Endodermal cell (in vitro differentiated cells): Measurements from ENCODE around the gene LILRB1. TPM values are rescaled to one million over a fixed set of nuclear protein-coding genes. Genes with fewer than 3 reads are reported as not detected.

Experiments used
- DNase-seq: peaks from one replicate; pipeline ENCODE4 v3.0.0-alpha.2; 2017
- H3K27ac ChIP-seq: 2 replicates; pipeline ENCODE4 v1.5.1; 2013; ENCODE audit warnings: mild to moderate bottlenecking, low read depth, low read length, moderate library complexity
- H3K27me3 ChIP-seq: 2 replicates; pipeline ENCODE4 v1.6.1; 2013; ENCODE audit warnings: mild to moderate bottlenecking, low read length, moderate library complexity; ENCODE audit not compliant: insufficient read depth, control insufficient read depth, poor library complexity, severe bottlenecking
- H3K36me3 ChIP-seq: 2 replicates; pipeline ENCODE4 v1.7.0; 2013; ENCODE audit warnings: mild to moderate bottlenecking, low read length, moderate library complexity; ENCODE audit not compliant: control insufficient read depth, insufficient read depth
- H3K4me1 ChIP-seq: one replicate; pipeline ENCODE4 v1.7.0; 2013; ENCODE audit warnings: low read length; ENCODE audit not compliant: control insufficient read depth, insufficient read depth
- H3K4me3 ChIP-seq: 2 replicates; pipeline ENCODE4 v1.5.1; 2013; ENCODE audit warnings: mild to moderate bottlenecking, low read length, moderate library complexity
- H3K9ac ChIP-seq: 2 replicates; pipeline ENCODE4 v1.6.1; 2013; ENCODE audit warnings: mild to moderate bottlenecking, low read length, moderate library complexity; ENCODE audit not compliant: poor library complexity, severe bottlenecking; ENCODE audit errors: extremely low read depth
- H3K9me3 ChIP-seq: 2 replicates; pipeline ENCODE4 v1.6.1; 2013; ENCODE audit warnings: mild to moderate bottlenecking, low read length, moderate library complexity; ENCODE audit not compliant: control insufficient read depth
- H3K27ac Mint-ChIP-seq: 2 replicates; pipeline ENCODE4 v1.8.0; 2020; ENCODE audit warnings: mixed read lengths
- H3K27me3 Mint-ChIP-seq: 2 replicates; pipeline ENCODE4 v1.8.0; 2021; ENCODE audit warnings: mild to moderate bottlenecking, mixed read lengths; ENCODE audit not compliant: insufficient read depth
- H3K36me3 Mint-ChIP-seq: 2 replicates; pipeline ENCODE4 v1.8.0; 2020; ENCODE audit warnings: low read depth, mixed read lengths
- H3K4me1 Mint-ChIP-seq: 2 replicates; pipeline ENCODE4 v1.8.0; 2020; ENCODE audit warnings: mixed read lengths
- H3K4me3 Mint-ChIP-seq: 2 replicates; pipeline ENCODE4 v1.8.0; 2020; ENCODE audit warnings: mild to moderate bottlenecking, moderate library complexity, mixed read lengths
- H3K9me3 Mint-ChIP-seq: 2 replicates; pipeline ENCODE4 v1.8.0; 2020; ENCODE audit warnings: mild to moderate bottlenecking, mixed read lengths
- WGBS, 2 experiments: methylation state at CpG; one replicate each; pipeline versions ENCODE4 v1.1.5 to v1.1.7; 2013; ENCODE audit warnings: missing lambda C conversion rate in 2 of 2, mixed read lengths in 1 of 2; ENCODE audit not compliant: insufficient coverage in 1 of 2, insufficient read length in 1 of 2; 5-methylcytosine and 5-hydroxymethylcytosine counted together
- total RNA-seq, 2 donors: library from RNA; stranded (reverse); fragmentation: NEBNext Ultra II Directional in 1 of 2; extraction: Animal tissue kit (Norgen Biotek cat#: 25700) in 1 of 2; gene quantifications; 2 replicates in 1 of 2; 3 replicates in 1 of 2; pipeline ENCODE4 v1.2.1, GENCODE V29; 2021
- TF ChIP-seq, protein P1 (sequence below): fragments of 200-600 bp; sonication (generic); conservative IDR thresholded peaks from 2 replicates; pipeline ENCODE4 v1.5.0; 2021; ENCODE audit warnings: antibody characterized with exemption, mild to moderate bottlenecking

Gene LILRB1
- total RNA-seq, 2 donors from 2014 or later = not detected

DNA sequence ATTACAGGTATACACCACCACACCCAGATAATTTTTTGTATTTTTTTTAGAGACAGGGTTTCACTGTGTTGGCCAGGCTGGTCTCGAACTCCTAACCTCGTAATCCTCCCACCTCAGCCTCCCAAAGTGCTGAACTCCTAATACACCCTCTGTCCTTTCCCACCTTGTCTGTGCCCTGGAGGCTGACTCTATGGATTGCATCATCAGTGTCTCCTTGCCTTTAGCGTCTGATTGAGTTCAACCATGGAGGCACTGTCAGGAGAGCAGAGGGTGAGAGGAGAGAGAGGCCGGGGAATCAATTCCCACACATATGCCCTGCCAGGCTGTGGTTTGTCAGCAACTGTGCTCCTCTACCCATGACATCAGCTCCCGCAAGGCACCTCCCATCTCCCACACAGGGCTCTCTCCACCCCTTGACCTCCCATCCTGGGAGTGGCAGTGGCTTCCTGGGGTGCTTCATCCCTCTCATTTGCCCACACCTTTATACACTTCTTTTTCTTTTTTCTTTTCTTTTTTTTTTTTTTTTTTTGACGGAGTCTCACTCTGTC lies 19.9 kb downstream of the LILRB1 start:
- TF ChIP-seq, protein P1, sequence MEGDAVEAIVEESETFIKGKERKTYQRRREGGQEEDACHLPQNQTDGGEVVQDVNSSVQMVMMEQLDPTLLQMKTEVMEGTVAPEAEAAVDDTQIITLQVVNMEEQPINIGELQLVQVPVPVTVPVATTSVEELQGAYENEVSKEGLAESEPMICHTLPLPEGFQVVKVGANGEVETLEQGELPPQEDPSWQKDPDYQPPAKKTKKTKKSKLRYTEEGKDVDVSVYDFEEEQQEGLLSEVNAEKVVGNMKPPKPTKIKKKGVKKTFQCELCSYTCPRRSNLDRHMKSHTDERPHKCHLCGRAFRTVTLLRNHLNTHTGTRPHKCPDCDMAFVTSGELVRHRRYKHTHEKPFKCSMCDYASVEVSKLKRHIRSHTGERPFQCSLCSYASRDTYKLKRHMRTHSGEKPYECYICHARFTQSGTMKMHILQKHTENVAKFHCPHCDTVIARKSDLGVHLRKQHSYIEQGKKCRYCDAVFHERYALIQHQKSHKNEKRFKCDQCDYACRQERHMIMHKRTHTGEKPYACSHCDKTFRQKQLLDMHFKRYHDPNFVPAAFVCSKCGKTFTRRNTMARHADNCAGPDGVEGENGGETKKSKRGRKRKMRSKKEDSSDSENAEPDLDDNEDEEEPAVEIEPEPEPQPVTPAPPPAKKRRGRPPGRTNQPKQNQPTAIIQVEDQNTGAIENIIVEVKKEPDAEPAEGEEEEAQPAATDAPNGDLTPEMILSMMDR = no peak
- H3K9me3 Mint-ChIP-seq = peaks cover 88% of the 10 kb centered on the region
- no peaks in the 10 kb centered on the region for H3K27me3 Mint-ChIP-seq

DNA sequence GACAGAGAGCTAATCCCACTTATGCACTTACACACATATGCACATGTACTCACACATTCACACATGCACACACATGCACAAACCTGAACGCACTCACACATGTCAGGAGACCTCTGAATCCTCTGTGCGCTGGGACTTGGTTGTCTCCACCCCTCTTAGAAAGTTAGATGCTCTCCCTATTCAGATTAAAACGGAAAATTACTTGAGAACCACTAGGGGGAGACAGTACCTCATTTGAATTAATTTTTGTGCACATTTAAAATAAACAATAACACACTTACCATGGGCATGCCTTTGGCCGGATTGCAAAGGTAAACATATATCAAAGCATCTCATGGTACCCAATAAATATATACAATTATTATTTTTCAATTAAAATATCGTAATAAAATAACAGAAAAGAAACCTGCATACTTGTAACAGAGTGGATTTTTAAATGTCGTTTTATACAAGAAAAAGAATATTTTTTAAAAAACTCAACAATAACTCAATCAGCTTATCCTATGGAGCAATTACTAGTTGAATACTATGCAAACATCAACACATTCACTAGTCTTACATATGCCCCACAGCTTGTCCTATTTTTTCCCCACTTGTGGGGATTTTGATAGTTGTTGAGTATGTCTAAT lies 23.0 kb downstream of the LILRB1 start:
- Mint-ChIP-seq H3K4me1 (no peaks in the 10 kb centered on the region), H3K36me3 (no peaks in the 10 kb centered on the region), H3K27me3 (no peaks in the 10 kb centered on the region), H3K4me3 (no peak overlapping the region), H3K9me3 (peaks cover 89% of the 10 kb centered on the region), H3K27ac (no peak overlapping the region)
- Histone ChIP-seq H3K9me3 (peaks cover 57% of the 10 kb centered on the region), H3K27me3 (no peaks in the 10 kb centered on the region), H3K36me3 (no peaks in the 10 kb centered on the region), H3K4me3 (no peak overlapping the region), H3K4me1 (no peaks in the 10 kb centered on the region), H3K27ac (no peak overlapping the region), H3K9ac (no peak overlapping the region)
- no peak for DNase-seq
- WGBS, 2 experiments = 49 to 59% methylated on average over 3 to 5 of the region's 6 CpGs
- TF ChIP-seq, protein P1 = peak; percentile 65

More for the DNA sequence above, 19.9 kb downstream of the LILRB1 start:
- Histone ChIP-seq H3K27ac (no peak overlapping the region), H3K4me1 (no peaks in the 10 kb centered on the region), H3K36me3 (no peaks in the 10 kb centered on the region), H3K9ac (no peak overlapping the region), H3K4me3 (no peak overlapping the region), H3K9me3 (peaks cover 67% of the 10 kb centered on the region), H3K27me3 (no peaks in the 10 kb centered on the region)
- 68 to 74% methylated on average over 4 to 5 of the region's 6 CpGs for WGBS, 2 experiments
- DNase-seq = no peak
- no peaks in the 10 kb centered on the region for H3K36me3 Mint-ChIP-seq
- no peak overlapping the region for H3K27ac Mint-ChIP-seq
- H3K4me3 Mint-ChIP-seq = no peak overlapping the region
- H3K4me1 Mint-ChIP-seq = no peaks in the 10 kb centered on the region

- Histone ChIP-seq H3K27ac (no peak overlapping the region), H3K36me3 (no peaks in the 10 kb centered on the region), H3K4me1 (no peaks in the 10 kb centered on the region), H3K9ac (no peak overlapping the region), H3K9me3 (peaks cover 59% of the 10 kb centered on the region), H3K4me3 (no peak overlapping the region), H3K27me3 (no peaks in the 10 kb centered on the region)
- H3K4me1 Mint-ChIP-seq = no peaks in the 10 kb centered on the region
- no peak overlapping the region for H3K27ac Mint-ChIP-seq
- no peak for DNase-seq
- WGBS, 2 experiments = 72 to 79% methylated on average over 10 to 14 of the region's 14 CpGs
- H3K4me3 Mint-ChIP-seq = no peak overlapping the region
- H3K36me3 Mint-ChIP-seq = no peaks in the 10 kb centered on the region
- H3K27me3 Mint-ChIP-seq = no peaks in the 10 kb centered on the region
- peaks cover 89% of the 10 kb centered on the region for H3K9me3 Mint-ChIP-seq
- TF ChIP-seq, protein P1 = no peak
Observed at GRCh38 chr19:54654447-54655321, 24.4 kb downstream of the LILRB1 start.
